PC-3 (cell line): ENCODE measurements around the gene STX1A.
"Not testable (repeated sequence)": the region's sequence is repeated elsewhere in the genome, so short reads cannot be mapped to it uniquely, and the experiment has no call there.

Source experiments
- EZH2phosphoT487 ChIP-seq: fragments of 300-600 bp; sonication (generic); IDR thresholded peaks from 2 replicates; pipeline ENCODE4 v1.6.1; 2018; ENCODE audit warnings: mild to moderate bottlenecking, antibody characterized with exemption, low read length, borderline replicate concordance
- TF ChIP-seq, protein P1 (sequence below): fragments of 300-600 bp; sonication (generic); conservative IDR thresholded peaks from 2 replicates; pipeline ENCODE4 v1.5.1; 2017; ENCODE audit warnings: antibody characterized with exemption, low read depth, mild to moderate bottlenecking, low read length

DNA sequence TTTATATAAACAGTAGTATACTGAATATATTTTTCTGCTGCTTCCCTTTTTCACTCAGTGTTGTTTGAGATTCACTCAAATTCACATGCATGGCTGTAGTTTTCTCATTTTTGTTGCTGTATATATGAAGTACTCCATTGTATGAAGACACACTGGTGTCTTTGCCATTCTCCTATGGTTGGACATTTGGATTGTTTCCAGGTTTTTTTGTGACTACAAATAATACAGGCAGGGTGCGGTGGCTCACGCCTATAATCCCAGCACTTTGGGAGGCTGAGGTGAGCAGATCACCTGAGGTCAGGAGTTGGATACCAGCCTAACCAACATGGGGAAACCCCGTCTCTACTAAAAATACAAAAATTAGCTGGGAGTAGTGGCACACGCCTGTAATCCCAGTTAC is 58.9 kb downstream of the STX1A start:
- TF ChIP-seq, protein P1, sequence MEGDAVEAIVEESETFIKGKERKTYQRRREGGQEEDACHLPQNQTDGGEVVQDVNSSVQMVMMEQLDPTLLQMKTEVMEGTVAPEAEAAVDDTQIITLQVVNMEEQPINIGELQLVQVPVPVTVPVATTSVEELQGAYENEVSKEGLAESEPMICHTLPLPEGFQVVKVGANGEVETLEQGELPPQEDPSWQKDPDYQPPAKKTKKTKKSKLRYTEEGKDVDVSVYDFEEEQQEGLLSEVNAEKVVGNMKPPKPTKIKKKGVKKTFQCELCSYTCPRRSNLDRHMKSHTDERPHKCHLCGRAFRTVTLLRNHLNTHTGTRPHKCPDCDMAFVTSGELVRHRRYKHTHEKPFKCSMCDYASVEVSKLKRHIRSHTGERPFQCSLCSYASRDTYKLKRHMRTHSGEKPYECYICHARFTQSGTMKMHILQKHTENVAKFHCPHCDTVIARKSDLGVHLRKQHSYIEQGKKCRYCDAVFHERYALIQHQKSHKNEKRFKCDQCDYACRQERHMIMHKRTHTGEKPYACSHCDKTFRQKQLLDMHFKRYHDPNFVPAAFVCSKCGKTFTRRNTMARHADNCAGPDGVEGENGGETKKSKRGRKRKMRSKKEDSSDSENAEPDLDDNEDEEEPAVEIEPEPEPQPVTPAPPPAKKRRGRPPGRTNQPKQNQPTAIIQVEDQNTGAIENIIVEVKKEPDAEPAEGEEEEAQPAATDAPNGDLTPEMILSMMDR, result not testable (repeated sequence)
- not testable (repeated sequence) for TF ChIP-seq EZH2phosphoT487
